ENCODE data around the gene SLC6A8.
"Not testable (repeated sequence)": the region's sequence is repeated elsewhere in the genome, so short reads cannot be mapped to it uniquely, and the experiment has no call there.

Gene SLC6A8

GRCh38 chrX:153692003-153692402 is 4.3 kb downstream of the SLC6A8 start:
- peaks cover 16% of the 10 kb centered on the region for H3K9me3 ChIP-seq
- H3K27ac ChIP-seq = no peak overlapping the region
- peaks cover 30% of the 10 kb centered on the region for H3K4me1 ChIP-seq
- peaks cover 14% of the 10 kb centered on the region for H3K36me3 ChIP-seq
- no peak overlapping the region for H3K4me3 ChIP-seq
- peaks cover 26% of the 10 kb centered on the region for H3K27me3 ChIP-seq
- peak overlapping the region; percentile 49 for H3K4me2 ChIP-seq
- no peak for TF ChIP-seq Cebpa-rat (IDR thresholded peaks at IDR 0.05)
- peaks cover 54% of the 10 kb centered on the region for H4K20me1 ChIP-seq
- no peak overlapping the region for H3K9ac ChIP-seq

- peaks cover 61% of the 10 kb centered on the region for H4K20me1 ChIP-seq
- H3K4me3 ChIP-seq = no peak overlapping the region
- peaks cover 30% of the 10 kb centered on the region for H3K4me1 ChIP-seq
- TF ChIP-seq Cebpa-rat (IDR thresholded peaks at IDR 0.05) = no peak
- H3K36me3 ChIP-seq = peaks cover 20% of the 10 kb centered on the region
- peaks cover 31% of the 10 kb centered on the region for H3K27me3 ChIP-seq
- H3K9me3 ChIP-seq = peaks cover 16% of the 10 kb centered on the region
- H3K9ac ChIP-seq = no peak overlapping the region
- no peak overlapping the region for H3K27ac ChIP-seq
- peak overlapping the region; percentile 49 for H3K4me2 ChIP-seq
Measured at GRCh38 chrX:153692611-153693156, 5.0 kb downstream of the SLC6A8 start.

DNA sequence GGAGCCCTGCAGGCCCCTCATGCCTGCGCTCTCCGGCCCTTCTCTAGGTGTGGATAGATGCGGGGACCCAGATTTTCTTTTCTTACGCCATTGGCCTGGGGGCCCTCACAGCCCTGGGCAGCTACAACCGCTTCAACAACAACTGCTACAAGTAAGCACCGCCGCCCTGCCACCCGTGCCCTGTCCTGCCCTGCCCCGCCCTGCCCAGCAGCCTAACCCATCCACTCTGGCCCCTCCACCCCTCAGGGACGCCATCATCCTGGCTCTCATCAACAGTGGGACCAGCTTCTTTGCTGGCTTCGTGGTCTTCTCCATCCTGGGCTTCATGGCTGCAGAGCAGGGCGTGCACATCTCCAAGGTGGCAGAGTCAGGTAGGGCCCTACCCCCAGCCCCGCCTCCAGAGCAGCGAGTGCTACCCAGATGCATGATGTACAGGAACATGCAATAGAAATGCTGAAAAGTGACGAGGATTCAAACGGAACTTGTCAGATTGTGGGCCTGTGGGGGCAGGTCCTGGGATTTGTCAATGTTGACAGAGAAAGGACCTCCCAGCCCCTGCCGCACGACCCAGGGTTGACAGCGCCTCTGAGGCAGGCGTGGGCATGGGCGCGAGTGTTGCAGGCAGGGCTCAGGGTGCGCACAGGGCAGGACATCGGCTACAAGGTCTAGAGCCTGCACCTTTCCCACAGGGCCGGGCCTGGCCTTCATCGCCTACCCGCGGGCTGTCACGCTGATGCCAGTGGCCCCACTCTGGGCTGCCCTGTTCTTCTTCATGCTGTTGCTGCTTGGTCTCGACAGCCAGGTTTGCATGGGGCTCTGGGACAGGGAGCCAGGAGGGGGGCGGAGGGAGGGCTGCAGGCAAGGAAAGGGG is 5.7 kb downstream of the SLC6A8 start:
- Histone ChIP-seq H4K20me1 (peaks cover 69% of the 10 kb centered on the region), H3K27me3 (peaks cover 36% of the 10 kb centered on the region), H3K27ac (no peak overlapping the region), H3K4me2 (peak overlapping the region; percentile 49; the same call in 1 of the 2 replicates), H3K36me3 (peaks cover 26% of the 10 kb centered on the region), H3K4me3 (no peak overlapping the region), H3K9ac (no peak overlapping the region), H3K4me1 (peaks cover 30% of the 10 kb centered on the region), H3K9me3 (peaks cover 16% of the 10 kb centered on the region)
- TF ChIP-seq Cebpa-rat (IDR thresholded peaks at IDR 0.05) = no peak

DNA sequence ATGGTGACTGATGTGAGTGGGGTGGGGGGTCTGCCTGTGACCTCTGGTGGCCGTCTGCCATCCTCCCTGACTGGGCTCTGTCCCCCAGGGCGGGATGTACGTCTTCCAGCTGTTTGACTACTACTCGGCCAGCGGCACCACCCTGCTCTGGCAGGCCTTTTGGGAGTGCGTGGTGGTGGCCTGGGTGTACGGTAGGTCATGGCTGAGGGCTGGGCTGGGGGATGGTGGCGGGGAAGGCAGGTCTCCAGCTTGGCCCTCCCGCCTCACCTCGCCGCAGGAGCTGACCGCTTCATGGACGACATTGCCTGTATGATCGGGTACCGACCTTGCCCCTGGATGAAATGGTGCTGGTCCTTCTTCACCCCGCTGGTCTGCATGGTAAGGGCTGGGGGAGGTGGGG is 6.5 kb downstream of the SLC6A8 start:
- H3K27ac ChIP-seq, H3K4me3 ChIP-seq, H3K4me2 ChIP-seq, H3K9ac ChIP-seq: not testable (repeated sequence)
- Histone ChIP-seq H4K20me1 (peaks cover 77% of the 10 kb centered on the region), H3K4me1 (peaks cover 30% of the 10 kb centered on the region), H3K27me3 (peaks cover 39% of the 10 kb centered on the region), H3K36me3 (peaks cover 34% of the 10 kb centered on the region), H3K9me3 (peaks cover 16% of the 10 kb centered on the region)

DNA sequence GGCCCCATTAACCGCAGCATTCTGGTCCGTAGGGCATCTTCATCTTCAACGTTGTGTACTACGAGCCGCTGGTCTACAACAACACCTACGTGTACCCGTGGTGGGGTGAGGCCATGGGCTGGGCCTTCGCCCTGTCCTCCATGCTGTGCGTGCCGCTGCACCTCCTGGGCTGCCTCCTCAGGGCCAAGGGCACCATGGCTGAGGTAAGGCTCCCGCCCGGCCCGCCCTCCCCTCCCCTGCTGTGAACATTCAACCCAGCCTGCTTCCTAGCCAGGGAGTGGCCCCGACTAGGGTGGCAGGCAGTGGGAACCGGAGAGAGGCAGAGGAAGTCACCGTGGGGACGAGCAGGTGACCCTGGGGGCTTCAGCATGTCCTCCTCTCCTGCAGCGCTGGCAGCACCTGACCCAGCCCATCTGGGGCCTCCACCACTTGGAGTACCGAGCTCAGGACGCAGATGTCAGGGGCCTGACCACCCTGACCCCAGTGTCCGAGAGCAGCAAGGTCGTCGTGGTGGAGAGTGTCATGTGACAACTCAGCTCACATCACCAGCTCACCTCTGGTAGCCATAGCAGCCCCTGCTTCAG is 7.1 kb downstream of the SLC6A8 start:
- no peak overlapping the region for H3K9ac ChIP-seq
- H3K4me2 ChIP-seq = no peak overlapping the region

DNA sequence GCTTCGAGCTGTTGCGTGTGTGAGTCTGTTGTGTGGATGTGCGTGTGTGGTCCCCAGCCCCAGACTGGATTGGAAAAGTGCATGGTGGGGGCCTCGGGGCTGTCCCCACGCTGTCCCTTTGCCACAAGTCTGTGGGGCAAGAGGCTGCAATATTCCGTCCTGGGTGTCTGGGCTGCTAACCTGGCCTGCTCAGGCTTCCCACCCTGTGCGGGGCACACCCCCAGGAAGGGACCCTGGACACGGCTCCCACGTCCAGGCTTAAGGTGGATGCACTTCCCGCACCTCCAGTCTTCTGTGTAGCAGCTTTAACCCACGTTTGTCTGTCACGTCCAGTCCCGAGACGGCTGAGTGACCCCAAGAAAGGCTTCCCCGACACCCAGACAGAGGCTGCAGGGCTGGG is 8.4 kb downstream of the SLC6A8 start:
- H3K27ac ChIP-seq = no peak overlapping the region
- H3K27me3 ChIP-seq = peaks cover 49% of the 10 kb centered on the region
- no peak for TF ChIP-seq Cebpa-rat (IDR thresholded peaks at IDR 0.05)
- H3K9ac ChIP-seq = no peak overlapping the region
- peaks cover 83% of the 10 kb centered on the region for H4K20me1 ChIP-seq
- H3K4me3 ChIP-seq = no peak overlapping the region
- H3K9me3 ChIP-seq = no peaks in the 10 kb centered on the region
- peaks cover 33% of the 10 kb centered on the region for H3K4me1 ChIP-seq
- no peak overlapping the region for H3K4me2 ChIP-seq
- peaks cover 50% of the 10 kb centered on the region for H3K36me3 ChIP-seq

More for the DNA sequence above, 7.1 kb downstream of the SLC6A8 start:
- peaks cover 78% of the 10 kb centered on the region for H4K20me1 ChIP-seq
- H3K9me3 ChIP-seq = peaks cover 12% of the 10 kb centered on the region
- peaks cover 40% of the 10 kb centered on the region for H3K27me3 ChIP-seq
- H3K4me3 ChIP-seq = no peak overlapping the region
- H3K27ac ChIP-seq = no peak overlapping the region
- peaks cover 29% of the 10 kb centered on the region for H3K4me1 ChIP-seq
- H3K36me3 ChIP-seq = peaks cover 39% of the 10 kb centered on the region
- no peak for TF ChIP-seq Cebpa-rat (IDR thresholded peaks at IDR 0.05)

DNA sequence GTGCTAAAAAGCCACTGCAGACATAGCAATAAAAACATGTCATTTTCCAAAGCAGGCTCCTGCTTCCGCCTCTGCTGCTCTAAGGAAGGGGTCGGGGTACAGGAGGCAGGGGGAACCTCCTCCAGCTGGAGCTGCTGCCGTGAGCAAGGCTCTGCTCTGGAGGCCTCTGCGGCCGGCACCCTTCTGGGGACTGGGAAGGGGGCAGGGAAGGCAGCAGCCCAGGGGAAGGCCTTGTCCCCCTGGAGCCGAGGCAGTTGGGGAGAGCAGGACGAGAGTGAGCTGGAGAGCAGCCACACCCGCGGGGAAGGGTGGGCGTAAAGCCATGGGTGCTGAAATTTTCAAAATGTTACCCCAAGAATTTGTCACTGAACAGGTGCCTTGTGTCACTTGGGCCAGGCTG is 8.8 kb downstream of the SLC6A8 start:
- H3K9ac ChIP-seq, H3K4me2 ChIP-seq, H3K4me3 ChIP-seq, H3K9me3 ChIP-seq, H3K27ac ChIP-seq: not testable (repeated sequence)
- H3K36me3 ChIP-seq = peaks cover 54% of the 10 kb centered on the region
- H3K4me1 ChIP-seq = peaks cover 37% of the 10 kb centered on the region
- peaks cover 83% of the 10 kb centered on the region for H4K20me1 ChIP-seq
- peaks cover 53% of the 10 kb centered on the region for H3K27me3 ChIP-seq

DNA sequence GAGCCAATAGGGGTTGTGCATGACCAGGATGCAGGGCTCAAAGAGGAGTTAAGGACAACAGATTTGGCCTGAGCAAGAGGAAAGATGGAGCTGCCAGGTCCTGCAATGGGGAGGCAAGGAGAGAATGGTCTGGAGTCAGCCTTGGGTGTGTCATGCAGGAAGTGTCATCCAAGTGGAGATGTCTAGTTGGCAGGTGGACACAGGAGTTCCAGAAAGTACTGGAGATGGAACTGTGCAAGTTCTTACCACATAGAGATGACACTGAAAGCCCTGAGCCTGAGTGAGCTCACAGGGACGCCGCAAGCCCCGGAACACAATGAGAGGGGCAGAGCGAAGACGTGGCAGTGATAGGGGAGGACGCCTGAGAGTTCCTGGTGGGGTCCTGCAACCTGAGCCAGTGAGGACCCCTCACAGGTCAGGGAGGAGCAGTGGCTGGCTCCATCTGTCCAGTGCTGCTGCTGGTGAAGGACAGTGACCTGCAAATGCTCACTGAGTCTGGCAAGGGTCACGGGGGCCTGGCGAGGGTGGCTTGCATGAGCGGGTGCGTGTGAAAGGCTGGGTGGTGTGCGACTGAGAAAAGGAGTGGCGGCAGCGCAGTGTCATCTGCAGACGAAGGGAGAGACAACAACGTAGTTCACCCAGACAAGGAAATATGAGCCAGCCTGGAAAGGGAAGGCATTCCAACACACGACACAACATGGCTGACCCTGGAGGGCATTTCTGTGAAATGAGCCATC is 9.4 kb downstream of the SLC6A8 start:
- not testable (repeated sequence) for H3K9ac ChIP-seq, H3K4me2 ChIP-seq, H3K9me3 ChIP-seq, H3K4me3 ChIP-seq, H3K27ac ChIP-seq
- peaks cover 59% of the 10 kb centered on the region for H3K36me3 ChIP-seq
- H4K20me1 ChIP-seq = peaks cover 83% of the 10 kb centered on the region
- peaks cover 59% of the 10 kb centered on the region for H3K27me3 ChIP-seq
- peaks cover 34% of the 10 kb centered on the region for H3K4me1 ChIP-seq

DNA sequence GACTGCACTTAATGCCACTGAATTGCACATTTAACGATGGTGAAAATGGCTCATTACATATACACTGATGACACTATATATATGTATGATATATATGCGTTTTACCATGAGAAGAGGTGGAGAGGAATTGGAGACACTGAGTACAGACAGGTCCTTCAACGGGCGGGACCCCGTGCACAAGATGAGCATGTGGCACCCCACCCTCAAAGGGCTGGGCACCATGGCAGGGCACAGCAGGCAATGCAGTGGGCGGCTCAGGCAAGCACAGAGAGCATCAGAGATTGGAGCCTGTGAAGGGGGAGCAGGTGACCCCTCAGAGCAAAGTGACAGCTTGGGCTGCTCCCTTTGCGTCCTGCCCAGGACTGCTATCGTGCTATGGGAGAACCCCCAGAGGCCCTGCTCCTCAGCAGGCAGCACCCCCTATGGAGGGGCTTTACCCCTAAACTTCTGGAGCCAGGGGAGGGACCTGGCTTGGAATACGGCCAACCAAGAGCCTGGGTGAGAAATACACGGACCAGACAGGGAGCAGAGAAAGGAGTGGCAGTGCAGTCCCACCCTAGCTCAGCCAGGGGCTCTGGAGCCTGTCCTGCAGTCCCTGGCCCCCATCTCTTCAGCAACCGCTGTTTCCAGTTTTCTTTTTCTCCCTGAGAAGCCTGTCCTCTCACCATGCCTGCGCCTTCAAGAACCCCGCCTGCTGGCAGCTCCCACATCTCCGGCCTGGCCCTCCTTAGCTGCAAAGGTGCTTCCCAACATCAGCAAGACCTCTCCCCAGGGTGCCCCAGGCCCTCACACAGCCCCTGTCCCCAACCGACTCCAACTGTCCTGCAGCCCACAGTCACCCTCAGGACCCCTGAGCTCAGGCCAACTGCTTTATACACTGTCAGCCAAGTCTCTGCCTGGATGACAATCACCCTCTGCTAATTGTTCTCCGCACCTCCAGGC is 10.5 kb downstream of the SLC6A8 start:
- Histone ChIP-seq H3K27me3 (peaks cover 70% of the 10 kb centered on the region), H3K4me1 (peaks cover 23% of the 10 kb centered on the region), H3K4me3 (no peak overlapping the region), H4K20me1 (peaks cover 83% of the 10 kb centered on the region), H3K36me3 (peaks cover 70% of the 10 kb centered on the region), H3K4me2 (no peak overlapping the region), H3K27ac (no peak overlapping the region), H3K9me3 (no peaks in the 10 kb centered on the region), H3K9ac (no peak overlapping the region)
- TF ChIP-seq Cebpa-rat (IDR thresholded peaks at IDR 0.05) = no peak

- H3K27ac ChIP-seq, H3K4me3 ChIP-seq, H3K9me3 ChIP-seq, H3K9ac ChIP-seq, H3K4me2 ChIP-seq: not testable (repeated sequence)
- Histone ChIP-seq H3K36me3 (peaks cover 81% of the 10 kb centered on the region), H3K27me3 (peaks cover 81% of the 10 kb centered on the region), H3K4me1 (peaks cover 19% of the 10 kb centered on the region), H4K20me1 (peaks cover 89% of the 10 kb centered on the region)
Measured at GRCh38 chrX:153699210-153699783, 11.6 kb downstream of the SLC6A8 start.

DNA sequence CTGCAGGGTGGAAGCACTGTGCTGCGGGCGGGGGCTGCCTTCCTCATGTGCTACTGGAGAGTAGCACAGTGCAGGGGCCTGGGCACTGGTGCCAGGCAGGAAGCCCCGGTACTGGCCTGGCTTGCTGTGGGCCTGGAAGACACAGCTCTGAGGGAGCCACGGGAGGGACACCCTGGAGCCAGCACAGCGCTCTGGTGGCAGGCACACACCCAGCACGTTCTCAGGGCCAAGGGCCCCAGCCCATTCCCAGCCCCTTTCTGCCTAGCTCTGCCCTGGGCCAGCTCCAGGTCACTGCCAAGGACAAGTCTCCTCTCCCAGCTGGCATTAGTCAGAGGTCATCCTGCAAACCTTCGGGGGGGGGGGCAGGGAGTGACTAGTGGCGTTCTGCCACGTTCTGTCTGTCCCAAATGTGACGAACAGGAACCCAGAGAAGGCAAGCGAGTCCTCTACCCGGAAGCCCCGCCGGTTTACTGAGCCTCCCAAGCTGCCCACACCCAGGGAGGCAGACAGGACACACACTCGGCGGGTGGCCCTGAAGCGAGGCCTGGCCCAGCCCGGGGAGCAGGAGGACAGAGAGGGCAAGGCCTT is 12.2 kb downstream of the SLC6A8 start:
- Histone ChIP-seq H3K4me1 (peaks cover 19% of the 10 kb centered on the region), H4K20me1 (peaks cover 94% of the 10 kb centered on the region), H3K36me3 (peaks cover 86% of the 10 kb centered on the region), H3K4me2 (peak overlapping the region; percentile 55; the same call in 1 of the 2 replicates), H3K27me3 (peaks cover 85% of the 10 kb centered on the region)
- not testable (repeated sequence) for H3K9ac ChIP-seq, H3K4me3 ChIP-seq, H3K9me3 ChIP-seq, H3K27ac ChIP-seq
